H1 (cell line): ENCODE measurements around the gene CCDC60. TPM values are rescaled to one million over a fixed set of nuclear protein-coding genes. Genes with fewer than 3 reads are reported as not detected.

Experiments
- CTCF ChIA-PET: fragments of 300-600 bp; sonication (Branson Sonifier 250); formaldehyde crosslinking; loops from one replicate; lab custom pipeline; 2021; ENCODE audit not compliant: partially characterized antibody; lab: Charles Lee
- POLR2A ChIA-PET: fragments of 300-600 bp; sonication (Branson Sonifier 250); formaldehyde crosslinking; loops from one replicate; lab custom pipeline; 2021; ENCODE audit warnings: inconsistent platforms; ENCODE audit not compliant: partially characterized antibody; lab: Charles Lee
- DNase-seq, 2 experiments: peaks; one replicate each; pipeline versions ENCODE4 v3.0.0 to v3.0.0-alpha.2; 2010 to 2022; ENCODE audit warnings: low spot score in 2 of 2, low read depth in 1 of 2, mixed read lengths in 1 of 2
- FAIRE-seq: peaks from 2 replicates; lab custom pipeline; 2011; peaks lifted over from hg19 to GRCh38; lab: Jason Lieb, UNC
- H2AFZ ChIP-seq: 2 replicates; pipeline ENCODE4 v1.8.1; 2012; ENCODE audit warnings: low read length, inconsistent platforms
- H2AK5ac ChIP-seq: 2 replicates; pipeline ENCODE4 v1.6.1; 2013; ENCODE audit warnings: low read depth, low read length
- H2BK120ac ChIP-seq: replicated peaks from 2 replicates; pipeline ENCODE3; 2013; ENCODE audit warnings: low read depth, low read length, inconsistent platforms
- H2BK12ac ChIP-seq: 2 replicates; pipeline ENCODE4 v1.6.1; 2013; ENCODE audit warnings: low read depth, low read length
- H2BK15ac ChIP-seq: 2 replicates; pipeline ENCODE4 v1.6.1; 2013; ENCODE audit warnings: low read length
- H2BK20ac ChIP-seq: 2 replicates; pipeline ENCODE4 v1.6.1; 2013; ENCODE audit warnings: low read length
- H2BK5ac ChIP-seq: 2 replicates; pipeline ENCODE4 v1.6.1; 2013; ENCODE audit warnings: low read depth, low read length
- H3K14ac ChIP-seq: 2 replicates; pipeline ENCODE4 v1.6.1; 2013; ENCODE audit warnings: inconsistent platforms; ENCODE audit not compliant: insufficient read length
- H3K18ac ChIP-seq: 2 replicates; pipeline ENCODE4 v1.6.1; 2013; ENCODE audit warnings: low read length; ENCODE audit errors: extremely low read depth
- H3K23ac ChIP-seq: 2 replicates; pipeline ENCODE4 v1.6.1; 2013; ENCODE audit warnings: inconsistent platforms; ENCODE audit not compliant: insufficient read length
- H3K23me2 ChIP-seq: 2 replicates; pipeline ENCODE4 v1.6.1; 2013; ENCODE audit warnings: low read depth, low read length
- H3K27ac ChIP-seq: 2 replicates; pipeline ENCODE4 v1.6.1; 2011; ENCODE audit warnings: low read depth, low read length, inconsistent platforms
- H3K27me3 ChIP-seq, 4 experiments: replicated peaks in 1 of 4; 1 replicate in 1 of 4; 2 replicates in 3 of 4; pipeline versions ENCODE4 v1.6.1 to v1.8.1; 2011 to 2013; ENCODE audit warnings: low read length in 3 of 4, mild to moderate bottlenecking in 3 of 4, inconsistent platforms in 2 of 4, mixed read lengths in 2 of 4, moderate library complexity in 1 of 4; ENCODE audit not compliant: control insufficient read depth in 3 of 4, insufficient read depth in 3 of 4; ENCODE audit errors: extremely low read depth in 1 of 4
- H3K36me3 ChIP-seq, 4 experiments: 2 replicates each; pipeline versions ENCODE4 v1.6.1 to v1.8.1; 2011 to 2013; ENCODE audit warnings: mild to moderate bottlenecking in 4 of 4, low read length in 3 of 4, moderate library complexity in 2 of 4, control low read depth in 1 of 4, inconsistent platforms in 1 of 4; ENCODE audit not compliant: insufficient read depth in 4 of 4, control insufficient read depth in 2 of 4
- H3K4ac ChIP-seq: replicated peaks from 2 replicates; pipeline ENCODE3; 2013; ENCODE audit warnings: low read length, low read depth, mixed read lengths, inconsistent platforms; ENCODE audit not compliant: insufficient read length
- H3K4me1 ChIP-seq, 4 experiments: replicated peaks in 1 of 4; 1 replicate in 1 of 4; 2 replicates in 3 of 4; pipeline versions ENCODE4 v1.6.1 to v1.8.1; 2011 to 2013; ENCODE audit warnings: low read length in 3 of 4, inconsistent platforms in 2 of 4, mixed read lengths in 1 of 4; ENCODE audit not compliant: insufficient read depth in 4 of 4, control insufficient read depth in 3 of 4
- H3K4me2 ChIP-seq, 2 experiments: 2 replicates each; pipeline versions ENCODE4 v1.6.1 to v1.8.1; 2011 to 2013; ENCODE audit warnings: low read depth in 2 of 2, low read length in 2 of 2, control low read depth in 1 of 2, inconsistent platforms in 1 of 2, mild to moderate bottlenecking in 1 of 2; ENCODE audit not compliant: insufficient read depth in 1 of 2
- H3K4me3 ChIP-seq, 4 experiments: fragments of 200-600, 300-600 bp in 1 of 4; sonication (generic), shearing (Covaris generic), sonication (Bioruptor Twin) in 1 of 4; 2 replicates each; pipeline versions ENCODE4 v1.5.1 to v1.8.1; 2011 to 2016; ENCODE audit warnings: low read length in 4 of 4, low read depth in 3 of 4, control low read depth in 2 of 4, inconsistent platforms in 2 of 4, mild to moderate bottlenecking in 2 of 4, mixed read lengths in 1 of 4, moderate library complexity in 1 of 4; ENCODE audit not compliant: insufficient read depth in 2 of 4; ENCODE audit errors: extremely low read depth in 1 of 4
- H3K56ac ChIP-seq: replicated peaks from 2 replicates; pipeline ENCODE3; 2013; ENCODE audit warnings: low read depth, mild to moderate bottlenecking, mixed read lengths, low read length, inconsistent platforms; ENCODE audit not compliant: insufficient read length
- H3K79me1 ChIP-seq: 2 replicates; pipeline ENCODE4 v1.6.1; 2013; ENCODE audit warnings: low read depth, low read length, control low read depth
- H3K79me2 ChIP-seq, 2 experiments: 2 replicates each; pipeline versions ENCODE4 v1.6.1 to v1.8.1; 2012 to 2013; ENCODE audit warnings: low read length in 2 of 2, mild to moderate bottlenecking in 2 of 2, inconsistent platforms in 1 of 2; ENCODE audit not compliant: insufficient read depth in 2 of 2, control insufficient read depth in 1 of 2
- H3K9ac ChIP-seq, 4 experiments: replicated peaks in 1 of 4; 1 replicate in 1 of 4; 2 replicates in 3 of 4; pipeline versions ENCODE4 v1.6.1 to v1.8.1; 2011 to 2013; ENCODE audit warnings: low read depth in 3 of 4, low read length in 3 of 4, control low read depth in 2 of 4, mild to moderate bottlenecking in 2 of 4, moderate library complexity in 2 of 4, inconsistent platforms in 1 of 4; ENCODE audit errors: extremely low read depth in 1 of 4
- H3K9me3 ChIP-seq, 2 experiments: 2 replicates each; pipeline versions ENCODE4 v1.6.1 to v1.8.1; 2012 to 2013; ENCODE audit warnings: mild to moderate bottlenecking in 2 of 2, moderate library complexity in 2 of 2, control low read depth in 1 of 2, inconsistent platforms in 1 of 2, low read depth in 1 of 2, low read length in 1 of 2, mixed read lengths in 1 of 2; ENCODE audit not compliant: insufficient read depth in 2 of 2
- H4K20me1 ChIP-seq, 2 experiments: replicated peaks in 1 of 2; 2 replicates each; pipeline versions ENCODE3 to v1.8.1; 2011 to 2013; ENCODE audit warnings: inconsistent platforms in 2 of 2, low read length in 2 of 2, mild to moderate bottlenecking in 1 of 2; ENCODE audit not compliant: insufficient read depth in 2 of 2, control insufficient read depth in 1 of 2
- H4K5ac ChIP-seq: 2 replicates; pipeline ENCODE4 v1.6.1; 2013; ENCODE audit warnings: low read length, low read depth, mixed read lengths, inconsistent platforms; ENCODE audit not compliant: insufficient read length
- H4K8ac ChIP-seq: 2 replicates; pipeline ENCODE4 v1.8.0; 2013; ENCODE audit warnings: mild to moderate bottlenecking, moderate library complexity, low read length, inconsistent platforms; ENCODE audit not compliant: insufficient read depth; ENCODE audit errors: extremely low read depth
- H4K91ac ChIP-seq: replicated peaks from 2 replicates; pipeline ENCODE3; 2013; ENCODE audit warnings: low read length, mixed read lengths, inconsistent platforms; ENCODE audit not compliant: insufficient read length
- E2F6 ChIP-seq: IDR thresholded peaks from 2 replicates; pipeline ENCODE4 v1.6.1; 2012; ENCODE audit warnings: inconsistent platforms
- EGR1 ChIP-seq: IDR thresholded peaks from 2 replicates; pipeline ENCODE4 v1.6.1; 2011; ENCODE audit warnings: low read depth, low read length, borderline replicate concordance
- FOSL1 ChIP-seq: IDR thresholded peaks from 2 replicates; pipeline ENCODE4 v1.6.1; 2011; ENCODE audit warnings: mild to moderate bottlenecking, low read depth, low read length, moderate library complexity; ENCODE audit not compliant: insufficient read depth
- GABPA ChIP-seq: IDR thresholded peaks from 2 replicates; pipeline ENCODE4 v1.6.1; 2011; ENCODE audit warnings: mild to moderate bottlenecking, low read length, moderate library complexity, borderline replicate concordance; ENCODE audit not compliant: insufficient read depth
- KDM4A ChIP-seq: IDR thresholded peaks from one replicate; pipeline ENCODE4 v1.7.1; 2012; ENCODE audit warnings: low read depth, mild to moderate bottlenecking, moderate library complexity, low read length, inconsistent platforms; ENCODE audit not compliant: severe bottlenecking
- MAX ChIP-seq: IDR thresholded peaks from 2 replicates; pipeline ENCODE4 v1.6.1; 2012; ENCODE audit warnings: inconsistent platforms
- PHF8 ChIP-seq: fragments of 200-600 bp; sonication (generic); conservative IDR thresholded peaks from 2 replicates; pipeline ENCODE4 v1.7.1; 2012; ENCODE audit warnings: low read depth, mild to moderate bottlenecking, inconsistent platforms, low read length, moderate library complexity
- SP4 ChIP-seq: IDR thresholded peaks from 2 replicates; pipeline ENCODE4 v1.6.1; 2012; ENCODE audit warnings: low read length, inconsistent platforms
- SRF ChIP-seq: IDR thresholded peaks from 2 replicates; pipeline ENCODE4 v1.6.1; 2011; ENCODE audit warnings: mild to moderate bottlenecking, low read depth, low read length, moderate library complexity
- SUZ12 ChIP-seq: fragments of 200-600 bp; sonication (generic); IDR thresholded peaks from 2 replicates; pipeline ENCODE4 v1.6.1; 2012; ENCODE audit warnings: mild to moderate bottlenecking, inconsistent platforms, low read length, moderate library complexity, mixed read lengths
- TCF12 ChIP-seq: IDR thresholded peaks from 2 replicates; pipeline ENCODE4 v1.6.1; 2011; ENCODE audit warnings: low read depth, mild to moderate bottlenecking, low read length
- USF2 ChIP-seq: IDR thresholded peaks from 2 replicates; pipeline ENCODE4 v1.6.1; 2011; ENCODE audit warnings: low read length, improper control_type of control experiment
- WGBS, 2 experiments: shearing (Covaris generic) in 1 of 2; methylation state at CpG; one replicate each; pipeline versions ENCODE4 v1.1.6 to v1.1.7; 2013 to 2015; ENCODE audit warnings: low lambda C conversion rate in 2 of 2, mixed read lengths in 2 of 2, inconsistent platforms in 1 of 2, low coverage in 1 of 2, missing lambda C conversion rate in 1 of 2; ENCODE audit not compliant: insufficient replicate concordance in 2 of 2, insufficient coverage in 1 of 2, insufficient read length in 1 of 2; ENCODE audit errors: extremely low coverage in 1 of 2, missing lambda C conversion rate in 1 of 2; 5-methylcytosine and 5-hydroxymethylcytosine counted together
- polyA plus RNA-seq, 7 experiments: library from polyadenylated mRNA; depleted of rRNA in 3 of 7; stranded (reverse) in 5 of 7; unstranded in 2 of 7; fragments of >200 nt in 5 of 7; fragments of 200-250 nt in 2 of 7; gene quantifications; 1 replicate in 5 of 7; 2 replicates in 1 of 7; 4 replicates in 1 of 7; pipeline versions ENCODE4 v1.2.1 to v1.2.3, GENCODE V29; 2011 to 2013; ENCODE audit warnings: missing spikeins in 2 of 7, mixed read lengths in 2 of 7
- total RNA-seq: library from RNA; stranded (reverse); fragmentation: NEBNext Ultra II Directional; extraction: Animal tissue kit (Norgen Biotek cat#: 25700); gene quantifications from 2 replicates; pipeline ENCODE4 v1.2.1, GENCODE V29; 2021

CCDC60 gene
- total and polyA plus RNA-seq, 2 of the 8 experiments (the other 6 are each of a cell fraction or from before 2014, with no cell fraction given) = 0.05 TPM; not detected in 1

GRCh38 chr12:119340578-119340977, 6.0 kb downstream of the CCDC60 start:
- Histone ChIP-seq H3K23me2 (no peaks in the 10 kb centered on the region; the same call in 1 of the 2 replicates), H3K18ac (no peak overlapping the region), H3K14ac (no peak overlapping the region), H3K4me2 (no peak overlapping the region), H2BK12ac (no peak overlapping the region), H3K79me2 (no peaks in the 10 kb centered on the region), H3K36me3 (no peaks in the 10 kb centered on the region), H2BK120ac (no peak overlapping the region), H3K23ac (no peak overlapping the region), H3K27me3 (peaks cover 26 to 55% (median 52%) of the 10 kb centered on the region in 4 experiments), H4K8ac (no peak overlapping the region), H3K4me3 (no peak overlapping the region), H3K4me1 (peaks cover 0 to 6% (median 2%) of the 10 kb centered on the region in 4 experiments; a peak in 3 of 7 replicates), H3K4ac (no peak overlapping the region), H2BK5ac (no peak overlapping the region), H4K5ac (no peak overlapping the region), H4K91ac (no peak overlapping the region), H2AFZ (no peak overlapping the region), H4K20me1 (peaks cover 0 to 2% of the 10 kb centered on the region in 2 experiments), H3K9me3 (0 out of 4 replicates have a peak, but pooled peaks cover 0 to 2% of the 10 kb centered on the region in 2 experiments), H2BK20ac (no peak overlapping the region), H3K9ac (no peak overlapping the region), H3K56ac (no peak overlapping the region), H2AK5ac (no peak overlapping the region), H3K27ac (no peak overlapping the region), H2BK15ac (no peak overlapping the region), H3K79me1 (no peaks in the 10 kb centered on the region)
- ChIA-PET CTCF (interaction anchor here (1.1 to 2.7 kb wide), 3 partner anchors 11 to 72 kb away, joined by 4 to 6 read pairs (median 6); no protein-coding TSS in a partner anchor), POLR2A (interaction anchor here (0.6 kb wide), 1 partner anchor 315 kb away, joined by 4 read pairs; no protein-coding TSS in a partner anchor)
- no peak for FAIRE-seq
- WGBS, 2 experiments = 80% methylated on average over 7 of the region's 7 CpGs; no CpG with 5 or more reads in 1 of the 2 experiments
- no peak for DNase-seq
- no peak for TF ChIP-seq USF2
- no peak for TF ChIP-seq SRF
- TF ChIP-seq EGR1 = no peak
- no peak for TF ChIP-seq TCF12
- TF ChIP-seq GABPA = no peak
- no peak for TF ChIP-seq KDM4A
- no peak for TF ChIP-seq SP4
- no peak for TF ChIP-seq E2F6
- TF ChIP-seq SUZ12 = no peak
- no peak for TF ChIP-seq FOSL1
- TF ChIP-seq PHF8 = no peak
- TF ChIP-seq MAX = no peak
